Measurements from ENCODE around the gene SLC25A22. TPM values are rescaled to one million over a fixed set of nuclear protein-coding genes. Genes with fewer than 3 reads are reported as not detected.
A peak's percentile ranks its signal among the peaks of the same experiment; 100 is the strongest.

SLC25A22 gene
- total RNA-seq, 1 donor from 2014 or later, result 8.0 TPM

DNA sequence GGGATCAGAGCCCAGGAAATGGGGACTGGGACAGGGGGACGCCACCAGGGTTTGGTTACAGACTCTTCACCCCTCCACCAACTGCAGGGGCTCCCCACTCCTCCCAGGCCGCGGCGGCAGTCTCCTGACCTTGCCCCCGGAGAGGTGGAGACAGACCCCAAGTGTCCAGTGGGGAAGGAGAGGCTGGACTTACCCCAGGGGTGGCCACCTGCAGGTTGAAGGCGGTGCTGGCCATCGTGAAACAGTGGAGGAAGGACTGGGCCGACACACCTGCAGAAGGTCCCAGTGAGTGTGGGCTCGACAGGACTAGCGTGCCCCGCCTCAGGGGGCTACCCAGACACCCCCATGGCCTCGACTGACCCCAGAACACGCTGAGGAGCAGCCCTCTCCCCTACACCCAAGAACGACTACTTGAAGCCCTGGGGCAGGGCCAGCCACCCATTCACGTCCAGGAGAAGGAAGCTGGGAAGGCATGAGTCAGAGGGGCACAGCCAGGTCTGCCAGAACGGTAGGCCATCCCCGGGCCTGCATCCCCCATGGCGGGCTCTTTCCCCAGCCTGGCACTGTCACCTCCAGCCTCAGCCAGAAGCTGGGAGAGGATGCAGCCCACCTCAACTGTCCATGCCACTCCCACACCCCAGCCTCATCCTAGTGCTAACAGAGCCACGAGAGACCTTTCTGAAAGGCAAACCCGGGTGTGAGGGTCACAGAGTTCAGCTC is 23.0 kb downstream of the SLC25A22 start:
- DNase-seq (ENCODE audit: low read depth), result no peak

DNA sequence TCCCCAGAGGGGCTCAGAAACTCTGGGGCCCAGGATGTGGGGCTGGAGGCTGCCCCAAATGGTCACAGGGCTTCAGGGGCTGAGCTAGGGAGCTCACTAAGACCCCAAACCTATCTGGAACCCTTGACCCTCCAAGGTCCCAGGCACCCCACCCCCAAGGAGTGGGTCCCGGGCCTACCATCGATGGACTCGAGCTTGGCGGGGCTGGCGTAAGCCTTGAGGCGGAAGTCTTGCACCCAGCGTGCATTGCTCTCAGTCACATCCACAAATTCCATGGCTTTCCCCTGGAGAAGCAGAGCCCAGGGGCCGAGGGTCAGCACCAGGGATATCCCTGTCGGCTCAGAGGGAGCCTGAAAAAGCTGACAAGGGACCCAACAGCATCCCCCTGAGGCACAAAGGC is 24.3 kb downstream of the SLC25A22 start:
- DNase-seq (ENCODE audit: low read depth), result no peak

- DNase-seq (ENCODE audit: low read depth), result no peak
Measured at GRCh38 chr11:773425-773824, 24.7 kb downstream of the SLC25A22 start.

- DNase-seq (ENCODE audit: low read depth), result peak; percentile 71
Measured at GRCh38 chr11:772429-773390, 25.4 kb downstream of the SLC25A22 start.

- DNase-seq (ENCODE audit: low read depth), result no peak
Measured at GRCh38 chr11:771617-772204, 26.4 kb downstream of the SLC25A22 start.

DNA sequence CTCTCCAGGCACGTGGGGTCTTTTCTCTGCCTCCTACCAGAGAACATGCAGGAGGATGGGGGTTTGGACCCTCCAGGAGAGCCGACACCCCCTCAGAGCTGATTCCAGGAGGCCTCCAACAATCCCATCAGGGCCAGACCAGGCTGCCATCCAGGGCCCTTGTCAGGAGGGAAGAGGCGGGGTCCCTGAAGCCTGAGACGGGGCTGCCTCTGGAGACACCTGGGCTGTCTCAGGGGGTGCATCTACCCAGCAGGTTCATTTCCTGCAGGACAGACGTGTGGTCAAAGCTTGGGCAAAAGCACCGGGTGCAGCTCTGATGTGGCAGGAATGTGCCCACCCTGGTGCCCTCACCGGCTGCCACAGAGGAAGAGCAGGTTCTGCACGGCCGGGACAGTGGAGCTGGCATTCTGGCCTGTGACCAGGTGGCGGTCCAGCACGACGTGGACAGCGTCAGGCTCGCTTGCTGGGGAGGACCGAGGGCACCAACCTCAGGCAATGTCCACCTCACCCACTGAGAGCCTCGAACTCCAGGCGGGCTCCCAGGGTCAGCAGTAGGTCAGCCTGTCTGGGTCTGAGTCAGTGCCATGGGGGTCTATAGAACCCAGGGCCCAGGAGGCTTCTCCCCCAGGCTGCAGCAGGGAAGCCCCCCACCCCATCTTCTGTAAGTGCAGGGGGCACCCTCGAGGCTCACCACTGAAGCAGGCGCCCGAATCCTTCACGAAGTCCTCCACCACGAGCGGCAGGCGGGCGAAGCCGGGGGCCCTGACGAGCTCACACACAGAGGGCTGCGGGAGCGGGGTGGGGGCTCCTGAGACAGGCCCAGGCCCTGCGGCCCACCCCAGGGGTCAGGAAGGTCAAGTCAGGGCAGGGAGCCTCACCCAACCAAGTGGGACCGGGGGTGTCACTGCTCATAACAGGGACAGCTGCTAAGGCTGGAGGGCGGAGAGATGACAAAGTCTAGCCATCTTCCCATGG is 27.2 kb downstream of the SLC25A22 start:
- DNase-seq (ENCODE audit: low read depth), result no peak

DNA sequence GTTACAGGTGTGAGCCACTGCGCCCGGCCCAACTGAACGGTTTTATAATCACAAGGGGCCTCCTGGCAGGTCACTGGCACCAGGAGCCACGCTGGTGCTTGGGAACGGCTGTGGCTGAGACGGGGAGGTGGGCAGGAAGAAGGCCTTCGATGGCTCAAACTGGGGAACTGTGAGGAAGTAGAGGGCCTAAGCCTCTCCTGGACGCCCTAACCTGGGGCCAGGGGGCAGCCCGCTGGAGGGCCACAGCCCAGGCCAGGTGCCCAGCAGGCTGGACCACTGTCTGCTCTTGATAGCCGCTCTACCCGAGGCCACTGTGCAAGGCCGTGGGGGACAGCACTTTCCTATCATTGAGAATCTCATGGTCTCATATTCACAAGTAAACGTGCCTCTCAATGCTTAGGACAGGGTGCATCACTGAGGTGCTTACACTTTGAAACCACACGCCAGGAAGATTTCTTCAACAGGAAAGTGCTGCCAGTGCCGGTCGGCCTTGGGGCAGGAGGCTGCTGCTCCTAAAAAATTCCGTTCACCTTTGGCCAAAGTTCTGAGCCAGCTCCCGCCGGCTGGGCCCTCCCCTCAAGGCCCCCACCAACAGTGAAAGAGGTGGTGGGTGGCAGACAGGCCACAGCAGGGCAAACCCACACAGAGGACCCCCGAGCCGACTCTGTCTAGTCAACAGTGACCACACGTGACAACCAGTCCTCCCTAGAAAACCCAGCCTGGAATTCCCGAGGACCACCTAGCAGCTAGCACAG is 28.0 kb downstream of the SLC25A22 start:
- no peak for DNase-seq (ENCODE audit: low read depth)

DNA sequence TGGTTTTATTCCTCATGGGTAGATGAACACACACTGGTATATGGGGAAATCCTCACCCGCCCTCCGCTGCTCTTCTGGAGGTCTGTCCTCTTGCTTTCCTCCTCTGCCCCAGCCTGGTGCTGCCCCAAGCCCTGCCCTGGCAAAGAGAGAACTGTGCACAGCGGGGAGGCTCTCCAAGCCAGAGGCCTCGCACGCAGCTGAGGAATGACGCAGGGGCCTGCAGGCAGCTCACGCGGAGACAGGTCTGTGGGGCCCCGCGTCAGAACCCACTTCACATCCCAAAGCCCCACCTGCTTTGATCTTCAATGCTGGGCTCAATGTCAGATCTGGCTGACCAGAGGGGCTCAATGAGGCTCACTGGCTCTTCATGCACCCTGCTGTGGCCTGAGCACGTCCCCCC is 30.8 kb downstream of the SLC25A22 start:
- DNase-seq (ENCODE audit: low read depth), result no peak

GRCh38 chr11:766936-767210 is 31.2 kb downstream of the SLC25A22 start:
- DNase-seq (ENCODE audit: low read depth), result no peak

GRCh38 chr11:766106-766935 is 31.8 kb downstream of the SLC25A22 start:
- no peak for DNase-seq (ENCODE audit: low read depth)

DNA sequence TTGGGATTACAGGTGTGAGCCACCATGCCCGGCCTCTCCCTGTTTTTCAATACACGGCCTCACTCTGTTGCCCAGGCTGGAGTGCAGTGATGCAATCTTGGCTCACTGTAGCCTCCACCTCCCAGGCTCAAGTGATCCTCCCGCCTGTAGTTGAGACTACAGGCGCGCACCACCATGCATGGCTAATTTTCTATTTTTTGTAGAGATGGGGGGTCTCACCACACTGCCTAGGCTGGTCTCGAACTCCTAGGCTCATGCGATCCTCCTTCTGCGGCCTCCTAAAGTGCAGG is 32.3 kb downstream of the SLC25A22 start:
- no peak for DNase-seq (ENCODE audit: low read depth)

- DNase-seq (ENCODE audit: low read depth), result peak; percentile 51
Measured at GRCh38 chr11:765025-765801, 32.9 kb downstream of the SLC25A22 start.

DNA sequence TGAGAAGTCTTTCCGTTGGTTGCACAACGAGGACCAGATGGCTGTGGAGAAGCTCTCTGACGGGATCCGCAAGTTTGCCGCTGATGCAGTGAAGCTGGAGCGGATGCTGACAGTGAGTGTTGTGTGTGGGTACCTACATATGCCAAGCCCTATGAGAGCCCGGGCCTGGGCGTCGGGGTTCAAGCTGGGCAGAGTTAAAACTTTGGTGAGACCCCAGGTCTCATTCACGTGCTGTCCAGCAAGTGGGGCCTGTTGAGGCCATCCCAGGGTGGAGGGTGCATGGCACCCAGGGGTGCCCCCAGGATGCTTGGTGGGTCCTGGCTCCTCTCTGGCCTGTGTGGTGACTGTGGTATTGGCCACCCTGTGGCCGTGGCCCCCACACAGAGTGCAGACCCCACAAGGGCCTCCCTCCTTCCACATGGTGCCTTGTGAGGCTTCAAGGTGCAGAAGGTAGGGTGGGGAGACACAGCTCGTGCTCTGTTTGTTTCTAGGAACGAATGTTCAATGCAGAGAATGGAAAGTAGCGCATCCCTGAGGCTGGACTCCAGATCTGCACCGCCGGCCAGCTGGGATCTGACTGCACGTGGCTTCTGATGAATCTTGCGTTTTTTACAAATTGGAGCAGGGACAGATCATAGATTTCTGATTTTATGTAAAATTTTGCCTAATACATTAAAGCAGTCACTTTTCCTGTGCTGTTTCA is 33.6 kb downstream of the SLC25A22 start:
- no peak for DNase-seq (ENCODE audit: low read depth)

DNA sequence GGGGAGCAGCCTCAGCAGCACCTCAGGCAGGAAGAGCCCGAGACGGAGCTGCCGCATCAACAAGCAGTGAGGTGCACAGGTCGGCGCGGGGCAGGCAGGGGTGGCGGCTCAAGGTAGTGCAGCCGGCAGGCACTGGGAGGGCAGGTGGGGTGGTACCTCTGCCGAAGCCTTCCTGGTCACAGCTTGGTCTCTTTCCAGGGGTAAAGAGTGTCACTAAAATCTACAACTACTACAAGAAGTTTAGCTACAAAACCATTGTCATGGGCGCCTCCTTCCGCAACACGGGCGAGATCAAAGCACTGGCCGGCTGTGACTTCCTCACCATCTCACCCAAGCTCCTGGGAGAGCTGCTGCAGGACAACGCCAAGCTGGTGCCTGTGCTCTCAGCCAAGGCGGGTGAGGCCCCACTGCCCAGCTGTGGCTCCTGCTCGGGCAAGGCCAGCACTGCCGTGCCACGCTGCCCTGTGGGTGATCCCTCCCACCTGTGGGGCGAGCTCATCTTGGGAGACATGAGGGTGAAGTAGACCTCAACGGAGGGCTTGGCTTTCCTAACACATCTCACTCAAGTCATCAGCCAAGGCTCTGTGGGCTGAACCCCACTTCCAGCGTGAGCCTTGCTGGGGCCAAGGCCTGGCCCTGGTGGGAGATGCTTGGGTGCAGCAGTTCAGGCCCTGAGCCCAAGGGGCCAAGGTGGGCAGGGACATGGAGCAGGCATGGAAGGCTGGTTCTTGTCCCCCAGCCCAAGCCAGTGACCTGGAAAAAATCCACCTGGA is 34.3 kb downstream of the SLC25A22 start:
- DNase-seq (ENCODE audit: low read depth), result no peak

GRCh38 chr11:763073-763463 is 35.0 kb downstream of the SLC25A22 start:
- no peak for DNase-seq (ENCODE audit: low read depth)

DNA sequence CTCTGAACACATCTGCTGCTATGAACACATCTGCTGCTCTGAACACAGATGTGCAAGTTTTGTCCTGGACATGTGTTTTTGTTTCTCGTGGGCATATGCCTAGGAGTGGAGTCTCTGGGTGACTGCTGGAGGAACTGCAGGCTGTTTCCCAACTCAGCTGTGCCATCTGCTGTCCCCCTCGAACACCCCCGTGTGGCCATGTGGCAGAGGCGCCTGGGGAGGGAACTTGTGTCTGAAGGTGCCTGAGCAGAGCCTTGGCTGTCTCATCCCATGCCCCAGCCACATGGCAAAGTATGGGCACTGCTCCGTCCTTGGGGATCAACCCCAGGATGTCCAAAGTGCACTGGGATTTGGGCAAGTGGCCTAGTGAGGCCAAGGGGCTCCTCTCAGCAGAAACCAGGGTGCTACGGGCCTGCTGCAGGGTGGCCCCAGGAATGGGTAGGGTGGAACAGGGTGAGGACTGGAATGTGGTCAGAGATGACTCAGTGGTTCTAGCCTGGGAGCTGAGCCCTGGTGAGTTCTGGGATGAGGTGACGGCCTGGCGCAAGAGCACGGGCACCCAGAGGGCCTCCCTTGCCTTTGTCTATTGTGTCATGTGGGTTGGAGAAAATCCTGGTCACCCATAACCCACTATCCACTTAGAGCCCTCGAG is 35.5 kb downstream of the SLC25A22 start:
- DNase-seq (ENCODE audit: low read depth), result peak; percentile 86
